Measurements from ENCODE around the gene SLC23A2.

DNA sequence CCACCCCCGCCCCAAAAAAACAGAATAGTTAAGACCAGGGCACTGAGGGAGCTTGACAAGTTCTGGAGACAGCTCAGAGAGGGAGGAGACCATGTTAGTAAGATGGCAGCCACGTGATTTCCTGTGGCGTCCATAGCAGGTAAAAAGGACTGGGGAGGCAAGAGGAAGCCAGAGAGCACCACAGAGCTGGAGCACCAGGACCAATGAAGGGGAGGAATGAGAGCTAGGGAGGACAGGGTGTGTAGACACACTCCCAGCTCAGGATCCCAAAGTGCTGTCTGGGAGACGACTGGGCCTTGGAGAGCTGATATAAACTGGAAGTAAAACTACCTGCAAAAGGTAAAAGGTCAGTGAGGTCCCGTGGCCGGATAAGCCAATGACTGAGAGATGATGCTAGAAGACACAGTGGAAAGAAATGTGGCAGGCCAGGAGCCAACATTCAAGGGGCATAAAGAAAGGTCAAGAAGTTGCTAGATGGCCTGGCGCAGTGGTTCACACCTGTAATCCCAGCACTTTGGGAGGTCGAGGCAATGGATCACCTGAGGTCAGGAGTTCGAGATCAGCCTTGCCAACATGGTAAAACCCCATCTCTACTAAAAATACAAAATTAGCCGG lies 39.0 kb downstream of the SLC23A2 start:
- TF ChIP-seq, protein P1, sequence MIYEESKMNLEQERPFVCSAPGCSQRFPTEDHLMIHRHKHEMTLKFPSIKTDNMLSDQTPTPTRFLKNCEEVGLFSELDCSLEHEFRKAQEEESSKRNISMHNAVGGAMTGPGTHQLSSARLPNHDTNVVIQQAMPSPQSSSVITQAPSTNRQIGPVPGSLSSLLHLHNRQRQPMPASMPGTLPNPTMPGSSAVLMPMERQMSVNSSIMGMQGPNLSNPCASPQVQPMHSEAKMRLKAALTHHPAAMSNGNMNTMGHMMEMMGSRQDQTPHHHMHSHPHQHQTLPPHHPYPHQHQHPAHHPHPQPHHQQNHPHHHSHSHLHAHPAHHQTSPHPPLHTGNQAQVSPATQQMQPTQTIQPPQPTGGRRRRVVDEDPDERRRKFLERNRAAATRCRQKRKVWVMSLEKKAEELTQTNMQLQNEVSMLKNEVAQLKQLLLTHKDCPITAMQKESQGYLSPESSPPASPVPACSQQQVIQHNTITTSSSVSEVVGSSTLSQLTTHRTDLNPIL (CRISPR knock-in tag; IDR thresholded peaks at IDR 0.05; ENCODE audit: low read depth) = no peak
- TF ChIP-seq CSDC2 (CRISPR knock-in tag; IDR thresholded peaks at IDR 0.05) = no peak
- TF ChIP-seq ARNTL (CRISPR knock-in tag; IDR thresholded peaks at IDR 0.05; ENCODE audit: borderline replicate concordance, low read depth) = no peak
- TF ChIP-seq, protein P2, sequence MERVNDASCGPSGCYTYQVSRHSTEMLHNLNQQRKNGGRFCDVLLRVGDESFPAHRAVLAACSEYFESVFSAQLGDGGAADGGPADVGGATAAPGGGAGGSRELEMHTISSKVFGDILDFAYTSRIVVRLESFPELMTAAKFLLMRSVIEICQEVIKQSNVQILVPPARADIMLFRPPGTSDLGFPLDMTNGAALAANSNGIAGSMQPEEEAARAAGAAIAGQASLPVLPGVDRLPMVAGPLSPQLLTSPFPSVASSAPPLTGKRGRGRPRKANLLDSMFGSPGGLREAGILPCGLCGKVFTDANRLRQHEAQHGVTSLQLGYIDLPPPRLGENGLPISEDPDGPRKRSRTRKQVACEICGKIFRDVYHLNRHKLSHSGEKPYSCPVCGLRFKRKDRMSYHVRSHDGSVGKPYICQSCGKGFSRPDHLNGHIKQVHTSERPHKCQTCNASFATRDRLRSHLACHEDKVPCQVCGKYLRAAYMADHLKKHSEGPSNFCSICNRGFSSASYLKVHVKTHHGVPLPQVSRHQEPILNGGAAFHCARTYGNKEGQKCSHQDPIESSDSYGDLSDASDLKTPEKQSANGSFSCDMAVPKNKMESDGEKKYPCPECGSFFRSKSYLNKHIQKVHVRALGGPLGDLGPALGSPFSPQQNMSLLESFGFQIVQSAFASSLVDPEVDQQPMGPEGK (CRISPR knock-in tag; IDR thresholded peaks at IDR 0.05; ENCODE audit: borderline replicate concordance) = no peak
- TF ChIP-seq PPARA (CRISPR knock-in tag; IDR thresholded peaks at IDR 0.05; ENCODE audit: borderline replicate concordance) = no peak
- TF ChIP-seq ZFP30 (CRISPR knock-in tag; IDR thresholded peaks at IDR 0.05) = no peak
- TF ChIP-seq, protein P3, sequence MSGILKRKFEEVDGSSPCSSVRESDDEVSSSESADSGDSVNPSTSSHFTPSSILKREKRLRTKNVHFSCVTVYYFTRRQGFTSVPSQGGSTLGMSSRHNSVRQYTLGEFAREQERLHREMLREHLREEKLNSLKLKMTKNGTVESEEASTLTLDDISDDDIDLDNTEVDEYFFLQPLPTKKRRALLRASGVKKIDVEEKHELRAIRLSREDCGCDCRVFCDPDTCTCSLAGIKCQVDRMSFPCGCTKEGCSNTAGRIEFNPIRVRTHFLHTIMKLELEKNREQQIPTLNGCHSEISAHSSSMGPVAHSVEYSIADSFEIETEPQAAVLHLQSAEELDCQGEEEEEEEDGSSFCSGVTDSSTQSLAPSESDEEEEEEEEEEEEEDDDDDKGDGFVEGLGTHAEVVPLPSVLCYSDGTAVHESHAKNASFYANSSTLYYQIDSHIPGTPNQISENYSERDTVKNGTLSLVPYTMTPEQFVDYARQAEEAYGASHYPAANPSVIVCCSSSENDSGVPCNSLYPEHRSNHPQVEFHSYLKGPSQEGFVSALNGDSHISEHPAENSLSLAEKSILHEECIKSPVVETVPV (CRISPR knock-in tag; IDR thresholded peaks at IDR 0.05) = no peak
- TF ChIP-seq RARB (CRISPR knock-in tag; IDR thresholded peaks at IDR 0.05) = no peak
- no peak for TF ChIP-seq ZNF565 (CRISPR knock-in tag; conservative IDR thresholded peaks at IDR 0.05; ENCODE audit: low read depth)
- TF ChIP-seq, protein P4, sequence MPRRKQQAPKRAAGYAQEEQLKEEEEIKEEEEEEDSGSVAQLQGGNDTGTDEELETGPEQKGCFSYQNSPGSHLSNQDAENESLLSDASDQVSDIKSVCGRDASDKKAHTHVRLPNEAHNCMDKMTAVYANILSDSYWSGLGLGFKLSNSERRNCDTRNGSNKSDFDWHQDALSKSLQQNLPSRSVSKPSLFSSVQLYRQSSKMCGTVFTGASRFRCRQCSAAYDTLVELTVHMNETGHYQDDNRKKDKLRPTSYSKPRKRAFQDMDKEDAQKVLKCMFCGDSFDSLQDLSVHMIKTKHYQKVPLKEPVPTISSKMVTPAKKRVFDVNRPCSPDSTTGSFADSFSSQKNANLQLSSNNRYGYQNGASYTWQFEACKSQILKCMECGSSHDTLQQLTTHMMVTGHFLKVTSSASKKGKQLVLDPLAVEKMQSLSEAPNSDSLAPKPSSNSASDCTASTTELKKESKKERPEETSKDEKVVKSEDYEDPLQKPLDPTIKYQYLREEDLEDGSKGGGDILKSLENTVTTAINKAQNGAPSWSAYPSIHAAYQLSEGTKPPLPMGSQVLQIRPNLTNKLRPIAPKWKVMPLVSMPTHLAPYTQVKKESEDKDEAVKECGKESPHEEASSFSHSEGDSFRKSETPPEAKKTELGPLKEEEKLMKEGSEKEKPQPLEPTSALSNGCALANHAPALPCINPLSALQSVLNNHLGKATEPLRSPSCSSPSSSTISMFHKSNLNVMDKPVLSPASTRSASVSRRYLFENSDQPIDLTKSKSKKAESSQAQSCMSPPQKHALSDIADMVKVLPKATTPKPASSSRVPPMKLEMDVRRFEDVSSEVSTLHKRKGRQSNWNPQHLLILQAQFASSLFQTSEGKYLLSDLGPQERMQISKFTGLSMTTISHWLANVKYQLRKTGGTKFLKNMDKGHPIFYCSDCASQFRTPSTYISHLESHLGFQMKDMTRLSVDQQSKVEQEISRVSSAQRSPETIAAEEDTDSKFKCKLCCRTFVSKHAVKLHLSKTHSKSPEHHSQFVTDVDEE (CRISPR knock-in tag; IDR thresholded peaks at IDR 0.05) = no peak
- no peak for TF ChIP-seq ZNF70 (CRISPR knock-in tag; IDR thresholded peaks at IDR 0.05)
- no peak for TF ChIP-seq ZFP3 (CRISPR knock-in tag; IDR thresholded peaks at IDR 0.05)
- no peak for TF ChIP-seq ESRRG (CRISPR knock-in tag; IDR thresholded peaks at IDR 0.05)

Measured in SK-N-SH treated with all-trans-retinoic acid at 6 μM for 48 hours (cell line).